ENCODE measurements around the gene GMDS. TPM values are rescaled to one million over a fixed set of nuclear protein-coding genes. Genes with fewer than 3 reads are reported as not detected.

The GMDS gene
- total and polyA plus RNA-seq, 9 donors = 6.6 to 20.6 (median 11.0) TPM

GRCh38 chr6:1601158-1602048 is 644.0 kb downstream of the GMDS start:
- intact Hi-C loops (cut with DNase I) = loop anchor here (5.0 to 10.0 kb wide), 9 partner anchors 303 to 1163 kb away; partner anchors contain the start of gene WRNIP1 (in 1 of the 4)
- Histone ChIP-seq H3K27me3 (peaks cover 8% of the 10 kb centered on the region), H3K9me3 (no peaks in the 10 kb centered on the region), H3K27ac (no peak overlapping the region), H3K36me3 (no peaks in the 10 kb centered on the region), H3K4me1 (ENCODE audit: insufficient read depth) (peaks cover 5% of the 10 kb centered on the region), H3K4me3 (no peak overlapping the region)
- 57 to 67% (median 61%) methylated on average over 56 to 60 of the region's 60 CpGs for WGBS, 3 donors
- no peak for DNase-seq
- TF ChIP-seq CTCF (IDR thresholded peaks at IDR 0.05) (no peak), EP300 (IDR thresholded peaks at IDR 0.05) (no peak), POLR2A (IDR thresholded peaks at IDR 0.05) (no peak)

GRCh38 chr6:1600764-1601157 is 644.6 kb downstream of the GMDS start:
- Histone ChIP-seq H3K4me3 (no peak overlapping the region), H3K27ac (no peak overlapping the region)

GRCh38 chr6:1600063-1600763 is 645.2 kb downstream of the GMDS start:
- DNase-seq = no peak
- Histone ChIP-seq H3K27ac (no peak overlapping the region), H3K36me3 (no peaks in the 10 kb centered on the region), H3K4me3 (no peak overlapping the region), H3K27me3 (peaks cover 6% of the 10 kb centered on the region), H3K4me1 (ENCODE audit: insufficient read depth) (peaks cover 5% of the 10 kb centered on the region), H3K9me3 (no peaks in the 10 kb centered on the region)
- WGBS, 3 donors = 64 to 65% (median 65%) methylated on average over 3 of the region's 3 CpGs
- no peak for TF ChIP-seq POLR2A (IDR thresholded peaks at IDR 0.05)
- no peak for TF ChIP-seq EP300 (IDR thresholded peaks at IDR 0.05)
- TF ChIP-seq CTCF (IDR thresholded peaks at IDR 0.05) = no peak
- intact Hi-C loops (cut with DNase I) = loop anchor here (5.0 to 10.0 kb wide), 9 partner anchors 305 to 1165 kb away; partner anchors contain the start of gene WRNIP1 (in 1 of the 4)

More at GRCh38 chr6:1600764-1601157, 644.6 kb downstream of the GMDS start:
- intact Hi-C loops (cut with DNase I) = loop anchor here (5.0 to 10.0 kb wide), 9 partner anchors 304 to 1164 kb away; partner anchors contain the start of gene WRNIP1 (in 1 of the 4)
- DNase-seq = no peak
- Histone ChIP-seq H3K4me1 (ENCODE audit: insufficient read depth) (peaks cover 5% of the 10 kb centered on the region), H3K27me3 (peaks cover 8% of the 10 kb centered on the region), H3K36me3 (no peaks in the 10 kb centered on the region), H3K9me3 (no peaks in the 10 kb centered on the region)
- TF ChIP-seq POLR2A (IDR thresholded peaks at IDR 0.05) = no peak
- TF ChIP-seq EP300 (IDR thresholded peaks at IDR 0.05) = no peak
- TF ChIP-seq CTCF (IDR thresholded peaks at IDR 0.05) = no peak
- 85 to 91% (median 89%) methylated on average over 15 of the region's 15 CpGs for WGBS, 3 donors

GRCh38 chr6:1599469-1599868 is 645.9 kb downstream of the GMDS start:
- Histone ChIP-seq H3K27me3 (no peaks in the 10 kb centered on the region), H3K4me1 (ENCODE audit: insufficient read depth) (peaks cover under 1% of the 10 kb centered on the region), H3K4me3 (no peak overlapping the region), H3K27ac (no peak overlapping the region), H3K36me3 (no peaks in the 10 kb centered on the region), H3K9me3 (no peaks in the 10 kb centered on the region)
- DNase-seq = no peak
- WGBS, 3 donors = 92 to 97% (median 95%) methylated on average over 10 of the region's 10 CpGs
- intact Hi-C loops (cut with DNase I) = loop anchor here (5.0 to 10.0 kb wide), 6 partner anchors 598 to 1148 kb away; no protein-coding TSS in a partner anchor
- TF ChIP-seq EP300 (IDR thresholded peaks at IDR 0.05) = no peak
- no peak for TF ChIP-seq CTCF (IDR thresholded peaks at IDR 0.05)
- no peak for TF ChIP-seq POLR2A (IDR thresholded peaks at IDR 0.05)

All from ovary (tissue), 9 donors.